HG03095 (cell line): ENCODE results near the gene C9orf78.

Experiments
- ATAC-seq: cut with Tn5 transposase; IDR thresholded peaks from one replicate; pipeline ENCODE4 v1.9.1; 2021; ENCODE audit warnings: moderate library complexity; ENCODE audit not compliant: unreplicated experiment

C9orf78 gene

DNA sequence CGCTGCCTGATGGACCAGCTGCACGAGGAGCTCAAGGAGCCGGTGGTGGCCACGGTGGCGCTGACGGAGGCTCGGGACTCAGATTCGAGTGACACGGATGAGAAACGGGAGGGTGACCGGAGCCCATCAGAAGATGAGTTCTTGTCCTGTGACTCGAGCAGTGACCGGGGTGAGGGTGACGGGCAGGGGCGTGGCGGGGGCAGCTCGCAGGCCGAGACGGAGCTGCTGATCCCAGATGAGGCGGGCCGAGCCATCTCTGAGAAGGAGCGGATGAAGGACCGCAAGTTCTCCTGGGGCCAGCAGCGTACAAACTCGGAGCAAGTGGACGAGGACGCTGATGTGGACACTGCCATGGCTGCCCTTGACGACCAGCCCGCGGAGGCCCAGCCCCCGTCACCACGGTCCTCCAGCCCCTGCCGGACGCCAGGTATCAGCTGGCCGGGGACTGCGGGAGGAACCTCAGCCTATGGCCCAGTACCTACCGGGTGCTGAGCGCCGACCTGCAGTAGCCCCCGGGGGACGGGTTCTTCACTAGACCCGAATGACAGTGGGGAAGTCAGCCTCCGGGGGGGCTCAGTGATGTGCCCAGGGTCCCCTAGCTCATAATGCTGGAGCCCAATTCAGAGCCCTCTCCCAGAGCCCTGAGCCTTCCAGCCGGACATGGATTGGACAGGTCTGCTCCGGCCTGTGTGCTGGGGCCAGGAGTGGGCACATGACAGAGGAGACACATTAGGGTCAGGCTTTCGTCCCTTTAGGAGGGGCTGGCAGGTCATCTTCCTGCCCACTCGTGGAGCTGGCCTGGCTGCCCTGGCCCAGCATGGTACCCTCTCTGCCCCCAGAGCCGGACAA is 33.2 kb upstream of the C9orf78 start:
- no peak for ATAC-seq

DNA sequence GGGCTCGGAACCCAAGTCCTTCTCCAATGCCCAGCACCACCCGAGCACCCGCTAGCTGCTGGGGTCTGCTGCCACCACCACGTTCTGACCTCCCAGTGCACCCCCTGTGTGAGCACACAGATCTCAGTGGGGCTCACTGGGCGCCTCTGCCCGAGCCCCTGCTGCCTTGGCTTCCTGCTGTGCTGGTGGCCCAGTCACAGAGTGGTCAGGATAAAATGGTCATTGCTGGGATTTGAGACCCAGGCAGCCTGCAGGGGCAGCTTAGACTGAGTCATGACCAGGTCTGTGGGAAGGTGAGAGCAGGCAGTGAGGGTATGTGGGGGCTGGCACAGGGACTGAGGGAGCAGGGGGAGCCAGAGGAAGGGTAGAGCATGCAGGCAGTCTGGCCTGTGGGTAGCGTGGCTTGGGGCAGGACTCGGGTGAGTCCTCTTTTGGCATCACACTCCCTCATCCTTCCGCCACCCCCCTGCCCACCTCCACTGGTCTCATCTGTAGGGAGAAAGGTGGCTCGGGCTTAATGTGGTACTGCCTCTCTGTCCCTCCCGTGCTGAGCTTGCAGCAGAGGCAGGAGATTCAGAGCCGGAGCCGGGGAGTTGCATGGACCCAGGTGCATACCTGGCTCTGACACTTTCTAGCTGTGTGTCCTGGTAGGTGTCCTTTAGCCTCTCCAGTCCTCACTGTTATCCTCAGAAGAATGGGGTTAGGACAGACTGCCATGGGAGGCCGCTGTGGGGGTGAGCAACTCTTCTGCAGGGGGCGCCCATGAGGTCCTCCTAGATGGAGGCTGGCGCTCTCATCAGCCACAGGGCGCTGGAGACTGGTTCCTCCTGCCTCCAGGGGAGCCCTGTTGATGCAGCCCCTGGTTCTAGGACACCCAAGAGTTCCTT is 32.3 kb upstream of the C9orf78 start:
- no peak for ATAC-seq

DNA sequence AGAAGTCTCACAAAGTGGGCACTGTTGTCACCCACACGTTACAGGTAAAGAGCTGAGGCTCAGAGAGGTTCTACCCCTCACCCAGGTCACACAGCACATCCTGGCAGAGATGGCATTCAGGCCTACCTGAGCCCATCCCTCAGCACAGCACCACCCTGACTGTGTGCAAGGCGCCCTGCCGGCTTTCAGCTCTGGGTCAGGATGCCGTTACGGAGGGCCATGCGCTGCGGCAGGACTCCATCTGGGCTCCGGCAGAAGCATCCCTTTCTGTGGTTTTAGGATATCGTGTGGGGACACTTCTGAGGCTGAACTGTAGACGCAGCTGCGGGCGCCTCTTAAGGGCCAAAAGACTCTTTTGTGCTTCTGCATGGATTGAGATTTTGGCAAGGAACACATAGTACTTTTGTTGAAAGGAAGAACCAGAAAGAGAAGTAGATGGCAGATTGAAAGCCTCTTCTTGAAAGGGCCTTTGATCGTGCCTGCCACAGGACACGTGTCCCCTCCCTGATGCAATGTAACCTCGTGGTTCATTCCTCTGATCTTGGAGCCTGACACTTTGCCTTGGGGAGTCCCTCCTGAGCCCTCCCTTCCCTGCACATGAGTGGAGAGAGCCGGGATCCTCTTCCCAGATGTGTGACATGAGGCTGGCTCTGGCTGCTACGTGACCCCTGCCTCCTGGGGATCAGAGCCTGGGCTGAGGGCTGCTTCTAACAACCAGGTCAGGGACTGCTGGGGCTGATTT is 31.5 kb upstream of the C9orf78 start:
- ATAC-seq, result no peak

DNA sequence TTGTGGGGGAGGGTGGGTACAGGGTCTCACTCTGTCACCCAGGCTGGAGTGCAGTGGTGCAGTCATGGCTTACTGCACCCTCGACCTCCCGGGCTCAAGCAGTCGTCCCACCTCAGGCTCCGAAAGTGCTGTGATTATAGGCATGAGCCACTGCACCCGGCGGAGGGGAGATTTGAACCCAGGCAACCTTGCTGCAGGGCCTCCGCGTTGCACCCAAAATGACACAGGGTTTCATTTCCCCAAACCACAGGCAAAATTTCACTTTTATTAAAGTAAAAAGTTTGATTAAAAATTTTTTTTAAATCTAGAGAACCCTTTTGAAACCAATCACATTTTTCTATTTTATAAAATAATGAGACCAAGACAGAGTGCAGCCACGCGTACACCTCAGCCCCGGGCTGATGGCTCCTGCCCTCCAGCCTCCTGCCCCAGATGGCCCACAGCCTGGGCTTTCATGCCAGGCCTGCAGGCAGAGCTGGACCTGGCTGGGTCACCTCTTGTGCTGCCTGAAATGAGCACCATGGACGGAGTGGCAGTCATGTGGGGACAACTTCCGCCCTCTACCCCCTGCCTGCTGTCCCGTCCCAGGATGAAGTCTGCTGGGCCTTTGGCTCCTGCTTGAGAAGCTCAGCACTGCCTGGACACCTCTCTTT is 30.7 kb upstream of the C9orf78 start:
- no peak for ATAC-seq

DNA sequence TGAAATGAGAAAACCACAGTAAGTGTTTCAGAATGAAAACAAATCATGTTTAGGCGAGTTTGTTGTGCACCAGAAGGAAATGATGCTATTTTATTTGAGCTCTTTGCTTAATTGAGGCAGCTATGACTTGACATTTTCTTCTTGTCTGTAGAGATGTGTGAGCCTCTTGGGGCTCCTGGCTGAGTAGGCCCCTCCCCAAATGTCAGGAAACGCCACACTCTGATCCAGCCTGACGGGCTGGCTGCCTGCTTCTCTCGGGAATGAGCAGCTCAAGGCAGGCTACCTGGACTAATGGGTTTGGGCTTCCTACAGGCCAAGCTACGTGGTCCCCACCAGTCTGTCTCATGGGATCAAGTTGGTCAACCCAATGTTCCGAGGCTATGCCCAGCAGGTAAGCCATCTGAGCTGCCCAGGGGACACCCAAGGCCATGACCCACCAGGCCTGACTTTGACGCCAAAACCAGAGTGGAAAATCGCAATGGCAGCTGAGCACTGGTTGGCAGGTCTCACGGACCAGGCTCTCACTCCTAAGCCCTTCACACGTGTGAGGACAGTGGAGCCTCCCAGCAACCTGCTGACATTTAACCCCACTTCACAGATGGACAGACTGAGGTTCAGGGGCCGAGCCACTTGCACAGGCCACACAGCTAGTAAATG is 30.0 kb upstream of the C9orf78 start:
- no peak for ATAC-seq

DNA sequence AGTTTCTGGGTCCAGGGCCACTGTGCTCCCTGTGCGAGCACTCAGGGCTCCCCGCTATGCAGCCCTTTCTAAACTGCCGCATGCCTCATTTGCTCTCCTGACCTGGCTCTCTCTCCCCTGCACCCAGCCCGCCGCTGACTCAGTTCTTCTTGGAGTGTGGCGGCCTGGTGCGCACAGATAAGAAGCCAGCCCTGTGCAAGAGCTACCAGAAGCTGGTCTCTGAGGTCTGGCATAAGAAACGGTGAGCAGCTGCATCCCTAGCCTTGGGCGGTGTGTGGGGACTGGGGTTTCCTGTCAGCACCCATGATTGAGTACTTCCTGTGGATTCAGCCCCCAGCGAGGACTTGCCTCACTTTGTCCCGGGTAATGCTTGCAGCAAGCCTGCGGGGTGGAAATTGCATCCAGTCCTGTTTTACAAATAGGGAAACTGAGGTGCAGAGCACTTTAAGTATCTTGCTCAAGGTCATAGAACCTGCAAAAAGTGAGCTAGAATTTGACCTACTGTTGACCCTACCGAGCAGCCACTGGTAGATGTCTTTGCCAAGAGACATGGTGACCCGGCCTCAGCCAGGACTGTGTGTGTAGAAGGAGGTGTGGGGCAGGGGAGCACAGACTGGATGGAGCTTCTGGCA is 28.1 kb upstream of the C9orf78 start:
- no peak for ATAC-seq

DNA sequence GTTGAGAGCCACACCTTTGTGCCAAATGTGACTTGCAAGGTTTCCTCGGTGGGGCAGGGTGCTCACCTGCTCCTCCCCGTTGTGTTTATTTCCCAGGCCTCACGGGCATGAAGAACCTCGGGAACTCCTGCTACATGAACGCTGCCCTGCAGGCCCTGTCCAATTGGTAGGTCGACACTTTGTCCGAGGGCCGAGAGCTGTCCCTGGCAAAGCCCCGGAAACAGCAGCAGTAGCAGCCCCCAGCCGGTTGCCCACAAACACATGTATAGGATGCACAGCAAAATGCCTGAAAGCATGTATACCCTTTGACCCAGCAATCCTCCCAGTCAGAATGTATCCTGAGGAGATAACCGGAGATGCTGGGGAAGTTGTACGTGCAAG is 26.4 kb upstream of the C9orf78 start:
- ATAC-seq, result no peak

DNA sequence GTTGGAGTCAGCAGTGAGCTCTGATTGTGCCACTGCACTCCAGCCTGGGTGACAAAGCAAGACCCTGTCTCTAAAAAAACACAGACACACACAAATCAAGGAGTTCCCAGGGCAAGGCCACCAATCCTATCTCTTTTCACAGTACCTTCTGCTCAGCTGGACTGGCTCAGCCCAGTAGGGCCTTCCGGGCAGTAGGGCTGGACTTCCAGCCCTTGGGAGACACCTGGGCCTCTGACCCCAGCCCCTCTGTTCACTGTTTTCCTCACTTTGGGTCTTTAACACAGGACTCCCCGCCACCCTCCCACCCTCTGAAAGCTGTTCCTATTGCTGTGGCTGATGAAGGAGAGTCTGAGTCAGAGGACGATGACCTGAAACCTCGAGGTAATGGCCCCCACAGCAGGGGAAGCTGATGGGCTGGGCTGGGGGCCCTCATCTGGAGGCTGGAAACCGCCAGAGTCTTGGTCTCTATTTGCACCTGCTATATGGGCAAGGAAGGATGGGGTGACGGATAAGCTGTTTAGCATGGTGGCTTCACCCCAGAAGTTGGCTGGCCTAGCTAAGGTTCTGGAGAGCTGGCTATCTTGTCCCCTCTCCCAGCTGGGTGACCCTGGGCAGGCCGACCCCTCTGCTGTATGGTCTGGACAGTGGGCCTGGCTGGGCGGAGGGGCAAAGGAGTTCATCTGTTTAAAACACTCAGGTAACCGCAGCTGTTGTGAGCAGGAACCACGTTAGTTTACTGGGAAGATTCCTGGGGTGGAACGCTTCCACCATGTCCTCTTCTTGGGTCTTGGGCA is 25.8 kb upstream of the C9orf78 start:
- ATAC-seq, result no peak

DNA sequence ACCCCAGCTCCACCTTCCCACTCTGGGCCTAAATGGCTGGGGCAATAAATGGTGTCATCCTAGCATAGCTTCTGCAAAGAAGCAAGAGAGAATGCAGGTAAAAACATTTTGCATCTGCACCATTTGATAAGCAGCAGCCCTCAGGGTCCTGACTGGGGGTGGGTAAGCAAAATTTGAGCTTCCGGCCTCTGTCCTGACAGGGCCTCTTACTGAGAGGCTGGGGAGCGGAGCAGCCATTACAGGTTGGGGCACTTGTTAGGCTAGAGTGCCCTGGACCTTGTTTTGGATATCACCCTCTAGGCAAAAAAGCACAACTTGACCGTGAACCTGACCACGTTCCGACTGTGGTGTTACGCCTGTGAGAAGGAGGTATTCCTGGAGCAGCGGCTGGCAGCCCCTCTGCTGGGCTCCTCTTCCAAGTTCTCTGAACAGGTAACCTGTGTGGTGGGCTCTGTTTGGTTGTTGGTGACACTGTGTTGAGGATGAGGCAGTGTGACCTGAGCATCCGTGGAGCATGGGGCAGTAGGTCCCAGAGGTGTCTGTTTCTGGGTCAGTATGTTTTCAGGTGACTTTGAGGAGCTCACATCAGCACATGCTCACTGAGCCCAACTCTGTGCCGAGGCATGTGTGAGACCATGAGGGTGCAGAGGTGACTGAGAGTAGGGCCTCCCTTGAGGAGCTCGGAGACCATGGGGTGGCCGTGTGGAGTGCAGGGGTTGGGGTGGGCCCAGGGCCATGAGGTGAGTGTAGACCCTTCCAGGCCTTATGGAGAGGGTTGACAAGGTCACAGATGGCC is 23.3 kb upstream of the C9orf78 start:
- ATAC-seq, result no peak

DNA sequence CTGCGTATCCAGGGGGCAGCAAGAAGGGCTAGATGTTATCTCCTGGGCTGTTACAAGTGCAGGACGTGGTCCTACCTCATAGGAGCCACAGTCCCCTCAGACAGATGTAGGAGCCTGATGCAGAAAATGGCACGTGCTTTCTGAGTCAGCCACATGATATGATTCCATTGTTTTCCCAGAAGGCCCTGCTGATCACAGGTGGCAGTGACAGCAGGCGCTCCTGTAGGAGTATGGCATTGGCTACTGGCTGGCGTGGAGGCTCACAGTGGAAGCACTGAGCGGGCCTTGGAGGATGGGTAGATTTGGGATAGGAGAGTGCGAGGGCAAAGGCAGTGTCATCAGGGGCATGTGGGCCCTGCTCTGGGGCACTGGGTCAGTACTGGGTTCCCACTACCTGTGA is 22.1 kb upstream of the C9orf78 start:
- no peak for ATAC-seq

DNA sequence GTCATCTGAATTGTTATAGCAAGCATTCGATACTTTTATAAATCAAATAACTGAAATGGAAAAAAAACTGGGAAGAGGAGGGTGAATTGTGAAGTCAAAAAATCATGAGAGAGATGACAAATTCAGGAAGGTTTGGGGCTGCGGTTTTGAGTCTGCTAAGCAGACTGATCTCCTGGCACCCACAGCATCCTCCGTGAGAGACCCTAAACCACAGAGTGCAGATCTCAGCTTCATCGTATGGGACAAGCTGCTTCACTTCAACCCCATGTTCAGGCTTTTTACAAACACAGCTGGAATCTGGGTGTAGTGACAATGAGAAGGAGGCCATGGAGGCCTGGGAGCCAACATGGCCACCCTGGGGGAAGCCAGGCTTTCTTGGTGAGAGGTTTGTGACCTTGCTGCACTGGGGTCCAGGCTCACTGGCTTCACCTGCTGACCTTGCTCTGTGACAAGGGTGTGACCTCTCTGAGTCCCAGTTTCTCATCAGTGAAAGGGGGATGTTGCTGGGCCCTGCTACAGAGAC is 19.6 kb upstream of the C9orf78 start:
- ATAC-seq, result no peak

DNA sequence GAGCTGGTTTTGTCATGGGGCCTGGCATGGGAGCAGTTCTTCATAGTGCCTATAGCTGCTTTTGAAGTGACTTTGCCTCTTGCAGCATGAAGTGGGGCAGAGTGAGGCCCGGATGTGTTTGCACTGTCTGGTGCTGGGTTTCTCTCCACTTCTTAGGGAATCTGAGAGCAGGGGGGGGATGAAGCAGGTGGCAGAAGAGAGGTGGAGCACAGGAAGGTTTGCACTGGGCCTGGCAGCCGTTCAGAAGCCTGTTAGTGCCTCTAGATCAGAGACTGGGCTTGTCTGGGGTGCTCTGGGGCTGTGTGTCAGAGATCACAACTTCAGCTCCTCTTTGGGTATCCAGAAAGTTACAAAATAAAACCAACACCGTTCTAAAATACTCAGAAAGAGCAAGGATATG is 18.5 kb upstream of the C9orf78 start:
- ATAC-seq, result no peak

DNA sequence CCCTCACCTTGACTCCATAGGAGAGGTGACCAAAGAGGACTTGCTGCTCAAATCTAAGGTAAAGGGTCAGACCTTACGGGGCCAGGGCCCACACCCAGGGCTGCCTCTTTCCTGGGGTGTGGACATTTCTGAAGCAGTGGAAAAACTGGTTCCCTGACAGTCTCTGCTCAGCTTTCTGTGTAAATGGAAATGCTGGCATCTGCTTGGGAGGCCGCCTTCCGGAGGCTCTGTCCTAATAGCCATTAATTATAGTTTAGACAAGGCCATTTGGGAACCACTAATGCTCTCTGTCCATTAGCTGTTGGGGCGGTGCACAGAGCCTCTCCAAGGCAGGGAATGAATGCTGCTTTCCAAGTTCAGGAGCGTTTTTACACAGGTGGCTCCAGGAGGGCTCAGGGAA is 17.5 kb upstream of the C9orf78 start:
- no peak for ATAC-seq

DNA sequence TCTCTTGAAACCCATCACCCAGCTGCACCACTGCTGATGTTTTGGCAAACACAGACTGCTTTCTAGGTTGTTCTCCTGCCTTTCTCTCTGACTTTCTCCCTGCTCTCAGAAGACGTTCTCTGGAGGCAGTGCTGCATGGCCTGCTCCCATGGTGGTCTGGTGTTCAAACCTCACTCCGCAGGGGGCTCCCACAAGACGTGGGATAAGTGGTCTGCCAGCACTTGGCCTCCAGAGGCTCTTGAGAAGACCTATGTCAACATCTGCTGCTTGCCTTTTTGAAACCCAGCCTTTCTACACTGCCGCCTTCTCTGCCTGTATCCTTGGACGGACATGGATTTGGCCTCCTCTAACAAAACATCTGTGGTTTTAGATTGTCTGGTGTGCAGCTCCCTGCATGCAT is 16.7 kb upstream of the C9orf78 start:
- ATAC-seq, result no peak

DNA sequence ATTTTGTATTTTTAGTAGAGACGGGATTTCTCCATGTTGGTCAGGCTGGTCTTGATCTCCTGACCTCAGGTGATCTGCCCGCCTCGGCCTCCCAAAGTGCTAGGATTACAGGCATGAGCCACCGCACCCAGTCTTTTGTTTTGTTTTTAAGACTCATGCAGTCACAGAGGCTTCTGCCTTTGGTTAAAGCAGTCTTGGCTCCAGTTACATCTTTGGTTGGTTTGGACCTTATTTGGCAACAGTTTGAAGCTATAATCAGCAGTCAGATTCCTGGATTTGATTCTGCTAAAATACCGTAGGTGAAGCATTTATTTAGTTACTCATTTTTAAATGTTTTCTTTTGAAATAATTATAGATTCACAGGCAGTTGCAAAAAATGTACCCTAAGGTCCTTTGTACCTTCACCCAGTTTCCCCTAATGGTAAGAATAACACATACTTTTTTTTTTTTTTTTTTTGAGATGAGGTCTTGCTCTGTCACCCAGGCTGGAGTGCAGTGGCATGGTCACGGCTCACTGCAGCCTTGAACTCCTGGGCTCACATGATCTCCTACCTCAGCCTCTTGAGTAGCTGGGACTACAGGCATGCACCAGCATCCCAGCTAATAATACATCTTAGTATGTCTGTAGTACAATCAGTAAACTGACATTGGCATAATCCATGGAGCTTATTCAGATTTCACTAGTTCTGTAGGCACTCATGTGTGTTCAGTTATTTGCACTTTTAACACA is 15.9 kb upstream of the C9orf78 start:
- ATAC-seq, result no peak

DNA sequence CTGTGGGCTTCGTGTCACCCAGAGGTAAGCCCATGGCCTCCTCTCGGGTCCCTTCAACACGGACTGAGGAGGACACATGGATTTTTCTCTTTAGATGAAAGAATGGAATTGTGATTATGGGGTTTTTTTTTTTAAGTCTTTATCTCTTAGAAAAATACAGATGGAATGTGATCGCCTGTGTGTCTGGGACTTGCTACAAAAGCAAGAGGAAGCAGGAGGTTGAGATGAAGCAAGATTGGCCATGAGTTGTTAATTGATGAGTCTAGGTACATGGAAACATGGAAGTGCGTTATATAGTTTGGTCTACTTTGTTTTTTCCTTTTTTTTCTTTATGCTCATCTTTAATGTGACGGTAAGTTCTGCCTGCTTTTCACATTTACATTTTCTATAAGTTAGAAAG is 14.8 kb upstream of the C9orf78 start:
- ATAC-seq, result no peak

DNA sequence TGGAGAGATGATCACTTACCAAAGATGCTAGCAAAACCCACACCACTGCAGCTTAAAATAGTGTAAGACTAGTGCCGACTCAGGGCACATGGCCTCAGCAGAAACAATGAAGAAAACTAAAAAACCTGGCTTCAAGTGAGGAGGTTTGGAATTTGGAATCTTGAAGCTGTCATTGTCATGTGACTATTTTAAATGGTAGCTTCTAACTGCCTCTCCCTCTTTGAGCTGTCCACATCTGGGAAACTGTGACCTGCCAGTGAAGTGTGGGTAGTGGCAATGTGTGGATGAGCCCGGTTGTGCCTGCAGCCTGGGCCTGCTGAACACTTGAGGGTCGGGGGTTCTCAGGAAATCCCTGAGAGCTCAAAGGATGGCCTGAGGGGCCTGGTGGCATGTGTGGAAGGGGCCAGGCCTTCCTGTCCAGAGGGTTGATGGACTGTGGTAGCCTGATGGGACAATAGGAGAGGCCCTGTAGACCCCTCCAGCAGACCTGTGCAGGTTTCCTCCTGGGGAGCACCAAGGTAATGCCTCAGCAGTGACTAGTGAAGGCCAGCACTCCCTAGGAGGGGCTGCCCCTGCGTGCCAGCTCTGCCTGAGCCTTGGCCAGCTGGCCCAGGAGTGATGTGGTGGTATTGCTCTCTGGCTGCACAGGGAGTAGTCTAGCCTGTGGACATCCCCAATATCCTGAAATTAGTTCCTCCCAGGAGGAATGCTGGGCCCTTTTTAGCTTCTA is 13.8 kb upstream of the C9orf78 start:
- no peak for ATAC-seq
